ENCODE measurements around the gene TRAF6.

GRCh38 chr11:36490026-36490806 is 19.9 kb downstream of the TRAF6 start:
- TF ChIP-seq POLR2AphosphoS5 (IDR thresholded peaks at IDR 0.05) (no peak), CTCF (IDR thresholded peaks at IDR 0.05) (no peak)

Data from upper lobe of left lung (tissue), 4 donors.